Activated CD4-positive, alpha-beta T cell treated with anti-CD3 and anti-CD28 coated beads for 48 hours (primary cell): ENCODE data around the gene SNX2.
"Not testable (repeated sequence)": the region's sequence is repeated elsewhere in the genome, so short reads cannot be mapped to it uniquely, and the experiment has no call there.

ENCODE experiments used
- DNase-seq: peaks from one replicate; pipeline ENCODE4 v3.0.0-alpha.2; 2020

SNX2 gene

DNA sequence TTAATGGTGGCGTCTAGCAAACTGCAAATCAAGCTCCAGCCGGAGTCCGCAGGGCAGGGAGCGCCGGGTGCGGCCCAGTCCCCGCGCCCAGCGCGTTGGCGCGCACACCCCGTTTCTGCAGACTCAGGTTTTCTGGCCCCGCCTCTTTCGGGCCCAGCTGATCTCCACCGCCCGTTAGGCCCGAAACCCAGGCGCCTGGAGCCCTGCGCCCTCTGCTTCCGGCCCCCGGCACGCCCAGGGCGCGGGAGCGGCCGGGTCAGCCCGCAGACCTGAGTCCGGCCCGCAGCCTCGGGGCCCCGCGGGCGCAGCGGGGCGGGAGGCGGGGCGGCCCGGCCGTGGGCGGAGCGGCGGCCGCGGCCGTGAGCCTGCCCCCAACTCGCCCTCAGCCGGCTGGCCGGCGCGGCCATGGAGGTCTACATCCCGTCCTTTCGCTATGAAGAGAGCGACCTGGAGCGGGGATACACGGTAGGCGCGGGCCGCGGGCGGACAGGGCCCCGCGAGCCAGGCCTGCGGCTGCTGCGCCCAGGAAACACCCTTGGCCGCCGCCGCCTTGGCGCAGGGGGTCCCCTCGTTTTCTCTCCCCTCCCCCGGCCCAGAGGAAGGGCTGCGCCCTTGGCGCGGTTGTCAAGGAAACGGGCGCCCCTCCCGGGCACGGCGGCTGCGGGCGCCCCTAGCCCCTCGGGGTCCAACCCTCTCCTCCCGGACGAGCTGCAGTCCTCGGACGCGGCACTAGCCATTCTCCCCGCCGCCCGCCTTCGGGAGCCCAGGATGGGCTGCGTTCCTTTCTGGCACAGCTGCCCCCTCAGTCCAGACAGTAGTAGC, 70.6 kb downstream of the SNX2 start, which contains the start of gene SNX24:
Gene SNX24, plus strand, starts transcription at position 385 of the 822 bp plus-strand sequence. Its CDS starts 21 bp downstream, at position 406.
- DNase-seq = peak; percentile 77

DNA sequence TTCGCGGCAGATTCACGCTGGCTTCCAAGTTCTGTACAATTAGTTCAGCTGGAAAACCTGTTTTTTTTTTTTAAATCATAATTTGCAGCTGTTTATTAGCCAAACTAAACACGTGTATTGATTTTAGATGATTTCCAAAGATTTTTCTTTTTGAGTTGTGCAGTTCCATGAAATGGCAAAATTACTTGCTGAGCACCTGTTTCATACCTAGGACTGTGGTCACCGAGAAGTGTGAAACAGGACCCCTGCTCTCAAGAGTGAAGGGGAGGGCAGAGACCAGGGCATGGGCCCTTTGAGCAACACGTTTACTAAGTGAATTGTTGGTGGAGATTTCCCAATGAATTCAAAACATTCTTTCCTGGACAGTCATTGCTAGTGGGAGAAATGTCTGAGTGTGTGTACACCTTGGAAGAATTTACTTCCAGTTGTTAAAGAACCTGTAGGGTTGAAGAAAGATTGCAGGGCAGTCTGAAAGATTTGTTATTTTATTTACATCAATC, 71.2 kb downstream of the SNX2 start:
- DNase-seq = no peak

DNA sequence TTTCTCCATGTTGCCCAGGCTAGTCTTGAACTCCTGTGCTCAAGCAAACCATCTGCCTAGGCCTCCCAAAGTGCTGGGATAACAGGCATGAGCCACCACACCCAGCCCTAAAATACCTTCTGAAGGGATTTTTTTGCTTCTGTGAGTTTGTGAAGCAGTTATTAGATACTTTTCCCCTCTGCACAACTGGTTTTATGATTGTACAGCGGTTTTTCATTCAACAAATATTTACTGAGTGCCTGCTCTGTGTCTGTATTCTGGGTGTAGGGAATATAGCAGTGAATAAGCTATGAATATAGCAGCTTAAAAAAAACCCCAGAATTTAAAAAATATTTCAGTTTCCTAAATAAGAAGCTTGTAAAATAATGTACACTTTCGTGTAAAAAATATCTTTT, 72.8 kb downstream of the SNX2 start:
- DNase-seq = no peak

DNA sequence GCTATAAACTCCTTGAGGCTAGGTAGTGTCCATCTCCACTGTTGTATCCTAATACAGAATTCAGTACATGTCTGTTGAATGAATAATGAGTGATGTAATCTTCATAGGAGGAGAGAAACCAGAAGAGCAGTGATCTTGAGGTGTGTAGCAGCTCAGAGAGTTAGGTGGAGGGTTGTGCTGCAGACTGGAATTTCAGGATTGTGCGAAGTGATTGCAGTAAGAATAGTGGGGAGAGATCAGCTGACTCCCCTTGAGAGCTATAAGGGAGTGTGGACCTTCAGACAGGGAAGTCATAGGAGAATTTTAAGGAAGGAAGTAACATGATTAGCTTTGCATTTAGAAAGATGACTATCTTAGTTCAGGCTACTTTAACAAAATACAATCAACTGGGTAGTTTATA, 74.9 kb downstream of the SNX2 start:
- no peak for DNase-seq

DNA sequence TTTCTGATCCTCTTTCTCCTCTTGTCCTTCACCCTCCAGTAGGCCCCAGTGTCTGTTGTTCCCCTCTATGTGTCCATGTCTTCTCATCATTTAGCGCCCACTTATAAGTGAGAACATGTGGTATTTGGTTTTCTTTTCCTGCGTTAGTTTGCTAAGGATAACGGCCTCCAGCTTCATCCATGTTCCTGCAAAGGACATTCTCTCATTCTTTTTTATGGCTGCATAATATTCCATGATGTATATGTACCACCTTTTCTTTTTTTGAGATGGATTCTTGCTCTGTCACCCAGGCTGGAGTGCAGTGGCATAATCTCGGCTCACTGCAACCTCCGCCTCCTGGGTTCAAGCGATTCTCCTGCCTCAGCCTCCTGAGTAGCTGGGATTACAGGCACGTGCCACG, 82.7 kb downstream of the SNX2 start:
- not testable (repeated sequence) for DNase-seq

DNA sequence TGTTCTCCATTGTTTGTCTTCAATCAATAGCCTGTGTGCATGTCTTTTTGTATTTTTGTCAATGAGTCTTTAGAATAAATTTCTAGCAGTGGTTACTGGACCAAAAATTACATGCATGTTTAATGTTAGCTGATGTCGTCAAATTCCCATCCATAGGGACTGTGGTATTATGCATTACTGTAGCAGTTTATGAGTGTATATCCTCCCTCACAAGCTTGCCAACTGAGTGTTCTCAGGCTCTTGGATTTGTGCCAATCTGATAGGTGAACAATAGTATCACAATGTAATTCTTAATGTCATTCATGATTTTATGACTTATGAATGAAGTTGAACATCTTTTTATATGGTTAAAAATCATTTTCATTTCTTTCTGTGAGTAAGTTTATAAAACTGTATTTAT, 83.6 kb downstream of the SNX2 start:
- DNase-seq = no peak

GRCh38 chr5:122863240-122863639, 88.4 kb downstream of the SNX2 start:
- no peak for DNase-seq

GRCh38 chr5:122863721-122864120, 88.8 kb downstream of the SNX2 start:
- no peak for DNase-seq

DNA sequence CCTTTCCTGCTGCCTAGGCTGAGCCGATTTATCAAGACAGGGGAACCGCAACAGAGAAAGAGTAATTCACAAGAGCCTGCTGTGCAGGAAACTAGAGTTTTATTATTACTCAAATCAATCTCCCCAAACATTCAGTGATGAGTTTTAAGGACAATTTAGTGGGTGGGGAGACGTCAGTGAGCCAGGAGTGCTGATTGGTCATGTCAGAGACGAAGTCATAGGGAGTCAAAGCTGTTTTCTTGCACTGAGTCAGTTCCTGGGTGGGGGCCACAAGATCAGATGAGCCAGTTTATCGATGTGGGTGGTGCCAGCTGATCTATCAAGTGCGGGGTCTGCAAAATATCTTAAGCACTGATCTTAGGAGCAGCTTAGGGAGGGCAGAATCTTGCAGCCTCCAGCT, 89.5 kb downstream of the SNX2 start:
- DNase-seq = peak; percentile 21

DNA sequence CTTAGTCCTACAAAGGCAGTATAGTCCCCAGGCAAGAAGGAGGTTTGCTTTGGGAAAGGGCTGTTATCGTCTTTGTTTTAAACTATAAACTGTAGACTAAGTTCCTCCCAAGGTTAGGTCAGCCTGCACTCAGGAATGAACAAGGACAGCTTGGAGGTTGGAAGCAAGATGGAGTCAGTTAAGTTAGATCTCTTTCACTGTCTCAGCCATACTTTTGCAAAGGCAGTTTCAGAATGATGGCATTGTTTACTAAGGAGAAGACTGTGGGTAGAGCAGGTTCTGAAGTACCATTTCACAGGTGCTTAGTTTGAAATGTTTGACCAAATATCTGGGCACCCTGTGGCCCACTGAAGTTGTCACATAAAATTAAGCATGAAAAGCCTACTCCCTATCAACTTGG, 90.0 kb downstream of the SNX2 start:
- DNase-seq = no peak

GRCh38 chr5:122870219-122870856, 95.5 kb downstream of the SNX2 start:
- no peak for DNase-seq

DNA sequence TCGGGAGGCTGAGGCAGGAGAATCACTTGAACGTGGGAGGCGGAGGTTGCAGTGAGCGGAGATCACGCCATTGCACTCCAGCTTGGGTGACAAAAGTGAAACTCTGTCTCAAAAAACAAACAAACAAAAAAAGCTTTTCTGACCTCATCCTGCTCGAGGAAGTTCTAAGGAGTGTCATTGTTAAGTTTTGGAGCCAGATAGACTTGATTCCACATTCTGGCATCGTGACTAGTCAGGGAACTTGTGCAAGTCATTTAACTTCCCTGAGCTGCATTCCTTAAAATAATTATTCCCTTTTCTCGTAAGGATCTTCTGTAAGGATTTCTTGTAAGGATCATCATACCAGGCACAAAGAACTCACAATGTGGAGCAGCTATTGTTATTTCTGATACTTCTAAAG, 96.8 kb downstream of the SNX2 start:
- no peak for DNase-seq

- DNase-seq = no peak
Observed at GRCh38 chr5:122874179-122874875, 99.4 kb downstream of the SNX2 start.

DNA sequence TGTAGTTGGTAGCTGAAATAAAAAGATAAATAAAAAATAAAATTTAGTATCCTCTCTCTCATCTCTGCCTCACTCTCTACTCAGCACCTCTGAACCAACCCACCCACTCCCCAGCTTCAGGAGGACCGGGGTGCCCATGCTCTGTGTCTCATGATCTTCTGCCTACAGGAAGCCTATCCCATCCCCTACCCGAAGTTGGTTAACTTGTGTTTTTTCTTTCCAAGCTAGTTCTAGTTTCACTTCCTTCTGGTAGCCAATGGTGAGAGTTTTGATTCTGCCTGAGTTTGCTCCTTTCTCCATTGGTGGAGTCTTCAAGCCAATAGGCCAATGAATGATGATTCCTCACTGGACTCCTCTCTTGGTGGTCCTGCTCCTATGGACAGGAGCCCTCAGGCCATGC, 102.6 kb downstream of the SNX2 start:
- no peak for DNase-seq

GRCh38 chr5:122879076-122879475, 104.2 kb downstream of the SNX2 start:
- DNase-seq = no peak
